GM19193 (cell line): ENCODE data around the gene LGMN.
A peak's percentile ranks its signal among the peaks of the same experiment; 100 is the strongest.

Experiments
- POLR2A ChIP-seq: IDR thresholded peaks from 4 replicates; pipeline ENCODE4 v1.6.1; 2011; ENCODE audit not compliant: insufficient read depth, insufficient read length; ENCODE audit errors: extremely low read depth

LGMN gene

GRCh38 chr14:92704821-92705220 is 43.6 kb downstream of the LGMN start:
- TF ChIP-seq POLR2A = no peak

GRCh38 chr14:92704036-92704804 is 44.2 kb downstream of the LGMN start:
- peak; percentile 16 for TF ChIP-seq POLR2A

- no peak for TF ChIP-seq POLR2A
These were observed 44.9 kb downstream of the LGMN start for GRCh38 chr14:92703516-92703915.

- TF ChIP-seq POLR2A = no peak
These were observed 45.9 kb downstream of the LGMN start for GRCh38 chr14:92702441-92702918.

- no peak for TF ChIP-seq POLR2A
These were observed 46.6 kb downstream of the LGMN start for GRCh38 chr14:92701826-92702225.

- TF ChIP-seq POLR2A = no peak
These were observed 50.0 kb downstream of the LGMN start for GRCh38 chr14:92698393-92698792.

GRCh38 chr14:92696366-92696765 is 52.1 kb downstream of the LGMN start:
- TF ChIP-seq POLR2A = no peak

- no peak for TF ChIP-seq POLR2A
These were observed 52.9 kb downstream of the LGMN start for GRCh38 chr14:92695562-92695961.

GRCh38 chr14:92694807-92695206 is 53.6 kb downstream of the LGMN start:
- no peak for TF ChIP-seq POLR2A

- TF ChIP-seq POLR2A = no peak
These were observed 54.2 kb downstream of the LGMN start for GRCh38 chr14:92693998-92694795.

GRCh38 chr14:92692822-92693226 is 55.6 kb downstream of the LGMN start:
- TF ChIP-seq POLR2A = no peak

GRCh38 chr14:92690171-92691011 is 58.0 kb downstream of the LGMN start:
- TF ChIP-seq POLR2A = no peak

- TF ChIP-seq POLR2A = no peak
These were observed 59.7 kb downstream of the LGMN start for GRCh38 chr14:92688434-92689375.
